HG02759 (cell line): ENCODE results near the gene ZNF692.

Source experiments
- ATAC-seq: cut with Tn5 transposase; IDR thresholded peaks from one replicate; pipeline ENCODE4 v1.9.1; 2021; ENCODE audit warnings: mild to moderate bottlenecking, moderate library complexity; ENCODE audit not compliant: unreplicated experiment

The ZNF692 gene

GRCh38 chr1:248825909-248826760, 32.8 kb downstream of the ZNF692 start, which contains the start of gene SH3BP5L:
TSS of gene SH3BP5L (minus strand) at chr1:248825915. CDS start at chr1:248824935, 980 bp downstream.
- peak; percentile 90 for ATAC-seq

- peak; percentile 5 for ATAC-seq
These were observed 33.3 kb downstream of the ZNF692 start for GRCh38 chr1:248825573-248825908.

DNA sequence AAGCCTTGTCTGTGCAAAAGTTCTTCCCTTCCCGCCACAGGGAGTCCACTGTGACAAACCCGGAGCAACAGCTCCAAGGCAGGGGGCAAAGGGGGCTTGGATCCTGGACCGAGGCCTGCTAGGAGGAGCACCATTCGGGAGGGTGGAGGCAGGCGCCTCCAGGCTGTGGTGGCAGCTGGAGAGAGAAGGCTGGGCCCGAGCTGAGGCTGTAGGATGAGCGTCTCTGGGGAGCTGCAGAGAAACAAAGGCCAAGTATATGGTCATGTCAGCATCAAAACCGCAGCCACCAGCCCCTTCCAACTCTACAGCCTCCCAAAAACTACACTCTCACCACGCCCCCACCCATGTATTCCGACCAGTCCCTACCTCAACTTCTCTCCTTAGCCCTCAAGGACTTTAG, 33.7 kb downstream of the ZNF692 start:
- no peak for ATAC-seq

DNA sequence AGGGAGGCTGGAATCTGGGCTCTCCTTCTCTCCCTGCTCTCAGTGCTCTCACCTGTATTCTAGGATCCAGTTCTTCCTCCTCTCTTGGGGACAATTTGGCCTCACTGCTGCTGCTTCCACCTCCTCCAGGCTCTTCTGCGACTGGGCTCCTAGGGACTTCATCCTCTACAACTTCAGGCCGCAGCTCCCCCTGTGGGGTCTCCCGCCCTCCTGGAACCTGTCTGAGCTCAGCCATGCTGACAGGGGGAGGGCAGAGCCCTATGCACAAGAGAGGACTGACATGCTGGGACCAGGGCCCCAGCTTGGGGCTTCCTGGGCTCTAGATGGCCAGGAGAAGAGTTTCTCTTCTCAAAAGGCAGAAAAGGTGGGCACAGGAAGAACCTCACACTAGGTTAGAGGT, 34.2 kb downstream of the ZNF692 start:
- no peak for ATAC-seq

DNA sequence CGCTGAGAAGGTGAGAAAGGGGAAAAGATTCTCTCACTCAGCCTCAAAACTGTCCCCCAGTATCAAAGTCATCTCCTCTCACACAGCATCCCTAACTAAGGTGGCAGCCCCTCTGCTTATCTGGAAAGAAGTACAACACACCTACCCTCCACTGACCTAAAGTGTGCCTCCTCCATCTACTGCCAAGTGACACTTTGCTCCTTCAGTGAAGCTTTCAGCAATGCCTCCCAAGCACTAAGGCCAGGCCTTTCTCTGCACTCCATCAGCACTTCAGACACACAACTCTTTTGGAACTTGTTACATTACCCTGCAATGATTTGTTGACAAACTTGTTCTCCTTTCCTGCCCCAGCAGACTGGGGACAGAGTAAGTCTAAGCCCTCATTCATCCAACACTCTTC, 34.6 kb downstream of the ZNF692 start:
- no peak for ATAC-seq

- no peak for ATAC-seq
These were observed 35.3 kb downstream of the ZNF692 start for GRCh38 chr1:248823517-248824001.

GRCh38 chr1:248822148-248823032, 36.5 kb downstream of the ZNF692 start:
- no peak for ATAC-seq

GRCh38 chr1:248821641-248822040, 37.2 kb downstream of the ZNF692 start:
- no peak for ATAC-seq

- ATAC-seq, result no peak
These were observed 37.8 kb downstream of the ZNF692 start for GRCh38 chr1:248821101-248821500.

DNA sequence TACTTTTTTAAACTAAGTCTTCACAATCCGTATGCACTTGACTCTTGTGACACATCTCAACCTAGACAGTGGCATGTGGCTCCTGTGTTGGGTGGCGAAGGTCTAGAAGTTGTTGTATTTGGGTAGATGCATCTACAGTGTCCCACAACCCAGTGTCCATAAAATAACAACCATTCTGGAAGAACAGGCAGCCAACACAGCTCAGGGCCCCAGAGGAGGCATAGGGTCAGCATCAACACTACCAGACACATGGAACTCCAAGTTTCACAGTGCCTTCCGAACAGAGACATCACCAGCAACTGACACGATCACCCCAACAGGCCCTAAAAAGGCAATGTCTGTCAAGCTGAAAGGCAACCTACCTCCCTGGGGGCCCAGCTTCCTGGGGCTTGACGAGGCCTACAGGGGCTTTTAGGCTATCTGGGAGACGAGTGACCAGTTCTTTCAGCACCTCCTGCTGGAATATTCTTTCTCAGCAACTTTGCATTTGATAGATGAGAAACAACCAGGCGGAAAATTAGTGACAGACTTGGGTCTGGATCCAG, 38.8 kb downstream of the ZNF692 start:
- ATAC-seq, result no peak

- ATAC-seq, result no peak
These were observed 40.1 kb downstream of the ZNF692 start for GRCh38 chr1:248818505-248819374.

GRCh38 chr1:248817065-248817464, 41.8 kb downstream of the ZNF692 start:
- ATAC-seq, result no peak

- no peak for ATAC-seq
These were observed 42.6 kb downstream of the ZNF692 start for GRCh38 chr1:248816042-248816851.

DNA sequence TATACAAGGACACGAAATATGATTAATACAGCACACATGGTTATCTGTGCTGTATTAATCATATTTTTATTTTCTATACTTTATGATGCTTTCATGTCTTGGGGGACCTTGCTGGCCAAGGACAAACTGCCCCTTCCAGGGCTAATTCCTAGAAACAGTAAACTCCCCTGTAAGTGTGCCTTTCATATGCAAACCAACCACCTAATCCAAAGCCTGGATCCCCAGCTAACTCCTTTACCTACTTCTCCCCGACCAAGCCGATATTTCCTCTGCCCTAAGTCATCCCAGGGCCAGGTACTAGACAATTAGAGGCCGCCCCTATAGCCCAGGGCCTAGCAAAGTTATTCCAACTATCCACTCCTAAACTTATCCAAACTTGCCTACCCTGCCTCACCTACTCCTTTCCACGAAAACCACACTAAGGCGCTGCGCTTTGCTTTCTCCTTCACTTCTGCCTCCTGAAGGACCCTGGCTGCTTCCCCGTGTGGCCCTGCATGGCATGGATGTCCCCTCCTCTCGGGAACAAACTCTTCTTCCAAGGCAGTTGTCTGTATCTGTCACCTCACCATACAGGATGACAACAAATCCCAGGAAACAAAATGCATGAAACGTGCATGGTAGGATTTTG, 43.4 kb downstream of the ZNF692 start:
- ATAC-seq, result no peak

DNA sequence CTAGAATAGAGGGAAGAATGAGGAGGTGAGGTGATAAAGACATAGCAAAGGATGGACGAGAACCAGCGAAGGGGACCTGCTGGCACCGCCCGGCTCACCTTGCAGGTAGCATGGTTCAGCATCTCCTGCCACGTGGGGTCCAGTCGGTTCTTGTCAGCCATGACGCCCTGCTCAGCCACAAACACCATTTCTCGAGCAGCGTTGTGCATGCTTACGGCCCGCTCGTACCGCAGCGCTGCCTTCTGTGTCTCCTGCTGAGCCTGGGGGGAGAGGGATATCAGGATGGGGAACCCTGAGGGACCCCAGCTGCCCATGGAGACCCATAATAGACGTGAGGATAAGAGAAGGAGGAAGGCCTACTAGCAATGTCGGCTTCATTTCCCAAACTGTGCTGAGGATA, 44.5 kb downstream of the ZNF692 start:
- ATAC-seq, result no peak

GRCh38 chr1:248813546-248813945, 45.3 kb downstream of the ZNF692 start:
- ATAC-seq, result no peak

- ATAC-seq, result no peak
These were observed 46.0 kb downstream of the ZNF692 start for GRCh38 chr1:248812736-248813425.
